HEK293 (cell line): ENCODE results near the gene C9orf57.

Experiments used
- CTCF ChIP-seq: fragments of 450-650 bp; formaldehyde crosslinking; IDR thresholded peaks from 2 replicates; pipeline ENCODE4 v1.5.1; 2016; ENCODE audit warnings: missing biosample characterization, missing genetic modification characterization
- PRDM6 ChIP-seq: fragments of 450-650 bp; formaldehyde crosslinking; IDR thresholded peaks from 2 replicates; pipeline ENCODE4 v1.5.1; 2017; ENCODE audit warnings: missing biosample characterization, missing genetic modification characterization
- ZNF10 ChIP-seq: fragments of 450-650 bp; formaldehyde crosslinking; IDR thresholded peaks from 2 replicates; pipeline ENCODE4 v1.5.1; 2017; ENCODE audit warnings: missing biosample characterization, missing genetic modification characterization
- ZNF18 ChIP-seq: fragments of 450-650 bp; formaldehyde crosslinking; IDR thresholded peaks from 2 replicates; pipeline ENCODE4 v1.5.1; 2016; ENCODE audit warnings: missing biosample characterization, missing genetic modification characterization
- ZNF585B ChIP-seq: fragments of 450-650 bp; formaldehyde crosslinking; IDR thresholded peaks from 2 replicates; pipeline ENCODE4 v1.5.1; 2016; ENCODE audit warnings: missing biosample characterization, missing genetic modification characterization
- ZNF639 ChIP-seq: fragments of 450-650 bp; formaldehyde crosslinking; IDR thresholded peaks from 2 replicates; pipeline ENCODE4 v1.5.1; 2016; ENCODE audit warnings: missing biosample characterization, missing genetic modification characterization
- ZNF654 ChIP-seq: fragments of 450-650 bp; formaldehyde crosslinking; IDR thresholded peaks from 2 replicates; pipeline ENCODE4 v1.5.1; 2016; ENCODE audit warnings: low read depth, missing biosample characterization, missing genetic modification characterization

- TF ChIP-seq PRDM6 (tag by site-specific recombination), result no peak
- no peak for TF ChIP-seq ZNF639
- TF ChIP-seq CTCF (tag by site-specific recombination), result no peak
- no peak for TF ChIP-seq ZNF654 (tag by site-specific recombination)
- no peak for TF ChIP-seq ZNF18 (tag by site-specific recombination)
- no peak for TF ChIP-seq ZNF10 (tag by site-specific recombination)
- no peak for TF ChIP-seq ZNF585B
Measured at GRCh38 chr9:72042928-72043327, 17.5 kb downstream of the C9orf57 start.
